Measurements from ENCODE around the gene GAB2.
A peak's percentile ranks its signal among the peaks of the same experiment; 100 is the strongest.
"Not testable (repeated sequence)": the region's sequence is repeated elsewhere in the genome, so short reads cannot be mapped to it uniquely, and the experiment has no call there.

The GAB2 gene

GRCh38 chr11:78284260-78284659, 133.4 kb downstream of the GAB2 start:
- no peak for DNase-seq

- DNase-seq: no peak
These were observed 134.8 kb downstream of the GAB2 start for GRCh38 chr11:78282821-78283220.

- DNase-seq: no peak
These were observed 136.1 kb downstream of the GAB2 start for GRCh38 chr11:78281511-78281910.

DNA sequence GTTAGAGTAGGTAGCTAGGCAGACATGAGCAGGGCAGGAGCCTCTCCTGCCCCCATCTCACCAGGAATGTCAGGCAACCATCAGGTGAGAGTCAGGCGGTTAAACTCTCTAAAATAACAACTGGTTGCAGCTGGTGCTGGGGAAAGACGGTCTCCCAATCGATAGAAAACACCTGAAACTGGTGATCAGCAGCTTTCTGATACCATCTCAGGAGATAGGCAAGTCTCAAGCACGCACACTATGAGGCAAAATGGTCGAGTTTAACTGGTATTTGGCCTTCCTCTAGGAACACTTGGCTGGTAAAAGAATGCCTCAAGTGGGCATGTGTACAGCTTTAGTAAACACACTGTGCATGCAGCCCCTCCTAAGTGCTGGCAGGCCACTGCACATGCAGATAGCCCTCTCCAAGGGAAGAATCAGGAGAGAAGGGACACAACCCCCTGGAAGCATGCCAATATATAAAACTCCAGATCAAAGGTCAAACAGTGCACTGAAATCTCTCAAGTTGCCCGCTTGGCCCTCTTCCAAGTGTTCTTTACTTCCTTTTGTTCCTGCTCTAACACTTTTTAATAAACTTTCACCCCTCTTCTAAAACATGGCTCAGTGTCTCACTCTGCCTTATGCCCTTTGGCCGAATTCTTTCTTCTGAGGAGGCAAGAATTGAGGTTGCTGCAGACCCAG, 140.2 kb downstream of the GAB2 start:
- peak in 1 of 56 donors; percentile 57 for DNase-seq

- DNase-seq: no peak
These were observed 141.3 kb downstream of the GAB2 start for GRCh38 chr11:78276311-78276710.

DNA sequence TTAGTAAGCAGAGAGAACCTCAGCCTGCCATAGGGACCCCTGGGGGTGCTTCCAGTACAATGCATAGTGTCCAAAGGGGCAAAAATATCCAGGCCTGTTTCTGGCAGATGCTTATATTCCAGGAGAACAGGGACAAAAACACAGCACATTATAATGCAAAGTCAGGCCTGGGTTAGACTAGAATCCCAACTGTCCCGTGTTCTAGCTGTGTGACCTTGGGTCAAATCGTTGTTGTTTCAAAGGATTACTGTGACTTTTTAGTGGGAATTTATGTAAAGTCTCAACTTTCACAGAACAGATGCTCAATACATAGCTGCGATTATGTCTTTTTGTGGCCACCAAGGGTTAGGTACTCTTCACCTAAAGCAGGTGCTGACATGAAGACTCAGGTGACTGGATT, 142.9 kb downstream of the GAB2 start:
- no peak for DNase-seq

DNA sequence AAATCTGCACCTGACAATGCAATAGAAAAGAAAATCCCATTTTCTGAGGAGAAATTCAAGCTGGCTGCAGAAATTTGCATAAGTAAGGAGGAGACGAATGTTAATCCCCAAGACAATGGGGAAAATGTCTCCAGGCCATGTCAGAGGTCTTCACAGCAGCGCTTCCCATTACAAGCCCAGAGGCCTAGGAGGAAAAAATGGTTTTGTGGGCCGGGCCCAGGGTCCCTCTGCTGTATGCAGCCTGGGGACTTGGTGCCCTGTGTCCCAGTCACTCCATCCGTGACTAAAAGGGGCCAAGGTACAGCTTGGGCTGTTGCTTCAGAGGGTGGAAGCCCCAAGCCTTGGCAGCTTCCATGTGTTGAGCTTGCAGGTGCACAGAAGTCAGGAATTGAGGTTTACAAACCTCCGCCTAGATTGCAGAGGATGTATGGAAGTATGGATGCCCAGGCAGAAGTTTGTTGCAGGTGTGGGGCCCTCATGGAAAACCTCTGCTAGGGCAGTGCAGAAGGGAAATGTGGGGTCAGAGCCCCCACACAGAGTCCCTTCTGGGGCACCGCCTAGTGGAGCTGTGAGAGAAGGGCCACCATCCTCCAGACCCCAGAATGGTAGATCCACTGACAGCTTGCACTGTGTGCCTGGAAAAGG, 144.9 kb downstream of the GAB2 start:
- not testable (repeated sequence) for DNase-seq

DNA sequence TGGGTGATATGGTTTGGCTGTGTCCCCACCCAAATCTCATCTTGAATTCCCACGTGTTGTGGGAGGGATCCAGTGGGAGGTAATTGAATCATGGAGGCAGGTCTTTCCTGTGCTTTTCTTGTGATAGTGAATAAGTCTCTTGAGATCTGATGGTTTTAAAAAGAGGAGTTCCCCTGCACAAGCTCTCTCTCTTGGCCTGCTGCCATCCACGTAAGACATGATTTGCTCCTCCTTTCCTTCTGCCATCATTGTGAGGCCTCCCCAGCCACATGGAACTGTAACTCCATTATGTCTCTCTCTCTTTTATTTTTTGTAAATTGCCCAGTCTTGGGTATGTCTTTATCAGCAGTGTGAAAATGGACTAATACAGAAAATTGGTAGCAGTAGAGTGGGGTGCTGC, 145.8 kb downstream of the GAB2 start:
- DNase-seq: not testable (repeated sequence)

DNA sequence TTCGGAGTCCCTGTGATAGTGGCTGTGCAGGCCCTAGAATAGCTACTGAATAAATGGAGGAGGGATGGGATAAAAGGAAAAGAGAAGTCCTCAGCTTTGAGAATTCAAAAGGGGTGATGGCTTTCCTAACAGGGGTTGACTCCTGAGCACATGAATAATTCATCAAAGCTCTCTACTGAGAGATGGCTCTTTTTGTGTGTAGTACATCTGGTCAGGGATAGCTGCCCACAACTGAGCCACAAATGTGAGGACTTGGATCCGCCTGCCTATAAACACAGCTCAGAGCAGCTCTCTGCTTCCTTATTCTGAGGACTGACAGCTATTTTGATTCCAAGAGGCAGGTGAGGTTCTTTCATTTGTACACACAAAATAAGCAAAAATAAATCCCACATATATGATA, 146.6 kb downstream of the GAB2 start:
- DNase-seq: peak in 15 of 56 donors; percentile 2 to 62 (median 16)

DNA sequence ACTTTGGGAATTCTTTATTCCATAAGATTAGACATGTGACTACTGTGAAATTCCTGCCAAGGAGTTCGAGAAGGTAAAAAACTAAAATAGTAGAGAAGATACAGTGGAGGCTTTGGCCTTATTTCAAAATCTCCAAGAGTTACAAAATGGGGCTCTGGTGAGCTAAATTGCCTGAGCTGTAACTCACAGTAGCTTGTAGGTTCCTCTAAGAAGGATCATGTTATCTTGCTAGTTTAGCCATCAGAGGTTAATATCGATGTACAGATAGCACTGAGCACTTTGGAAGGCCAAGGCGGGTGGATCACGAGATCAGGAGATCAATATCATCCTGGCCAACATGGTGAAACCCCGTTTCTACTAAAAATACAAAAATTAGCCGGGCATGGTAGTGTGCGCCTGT, 147.8 kb downstream of the GAB2 start:
- no peak for DNase-seq

- peak in 1 of 56 donors; percentile 18 for DNase-seq
These were observed 148.8 kb downstream of the GAB2 start for GRCh38 chr11:78268591-78269410.

DNA sequence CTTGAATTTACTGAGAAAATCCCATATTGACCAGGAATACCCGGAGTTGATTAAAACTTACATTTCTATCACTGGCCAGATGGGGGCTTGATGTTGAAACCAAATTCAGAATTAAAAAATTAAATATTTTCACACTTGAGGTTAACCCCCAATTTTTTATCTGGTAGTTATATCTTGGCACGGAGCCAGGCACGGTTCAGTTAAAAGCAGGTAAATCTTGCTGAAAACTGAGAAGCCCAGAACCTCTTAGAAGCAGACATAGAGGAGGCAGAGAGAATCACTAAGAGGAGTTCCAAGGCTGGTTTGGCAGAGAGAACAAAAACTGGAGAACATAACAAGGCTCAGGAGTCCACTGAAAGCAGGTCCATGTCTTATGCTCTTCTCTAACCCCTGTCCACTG, 151.2 kb downstream of the GAB2 start:
- DNase-seq: no peak

DNA sequence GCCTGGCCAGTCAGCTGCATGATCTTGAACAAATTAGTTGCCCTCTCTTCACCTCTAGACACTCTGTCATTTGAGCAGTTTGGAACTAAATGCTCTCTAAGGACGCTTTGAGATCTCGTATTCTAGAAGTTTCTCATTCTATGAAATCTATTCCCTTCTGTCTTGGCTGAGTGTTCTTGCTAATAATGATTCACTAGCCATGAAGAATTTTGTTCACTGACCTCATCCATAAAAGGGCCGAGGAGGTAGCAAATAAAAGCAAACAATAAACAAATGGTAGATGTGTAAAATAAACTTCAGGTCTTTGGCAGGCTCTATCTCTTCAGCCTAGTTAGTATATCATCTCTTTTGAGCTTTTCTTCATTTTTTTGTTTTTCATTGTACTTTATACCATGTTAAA, 152.3 kb downstream of the GAB2 start:
- DNase-seq: no peak

DNA sequence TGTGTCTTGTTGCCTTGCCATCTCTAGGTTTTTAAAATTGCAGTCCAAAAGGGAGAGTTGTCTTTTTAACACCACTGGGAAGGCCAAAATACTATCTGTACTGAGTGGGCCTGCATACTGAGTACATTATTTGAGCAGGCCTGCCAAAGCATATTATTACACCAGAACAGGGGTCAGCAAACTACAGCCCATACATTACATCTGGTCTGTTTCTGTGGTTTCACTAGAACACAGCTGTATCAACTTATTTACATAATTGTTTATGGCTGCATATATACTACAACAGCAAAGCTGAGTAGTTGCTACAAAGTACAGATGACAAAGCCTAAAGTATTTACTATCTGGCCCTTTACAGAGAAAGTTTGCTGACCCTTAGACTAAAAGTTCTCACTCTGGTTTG, 154.9 kb downstream of the GAB2 start:
- DNase-seq: no peak

DNA sequence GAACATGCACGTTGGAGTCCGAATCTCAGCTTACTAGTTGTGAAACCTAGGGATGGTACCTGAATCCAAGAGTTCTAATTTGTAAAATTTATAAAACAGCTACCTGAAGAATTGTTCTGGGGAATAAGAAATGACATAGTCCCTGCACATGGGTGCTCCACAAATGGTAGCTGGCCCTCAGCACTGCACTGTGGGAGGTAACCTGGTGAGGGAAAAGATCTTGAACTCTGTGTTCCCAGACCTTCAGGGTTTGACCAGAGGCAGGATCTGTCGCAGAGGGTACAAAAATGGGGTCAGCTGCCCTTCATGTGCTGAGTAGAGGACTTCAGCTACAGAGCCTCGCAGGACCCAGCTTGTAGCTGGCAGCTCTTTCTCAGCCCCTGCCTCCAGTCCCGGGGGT, 155.4 kb downstream of the GAB2 start:
- DNase-seq: no peak

DNA sequence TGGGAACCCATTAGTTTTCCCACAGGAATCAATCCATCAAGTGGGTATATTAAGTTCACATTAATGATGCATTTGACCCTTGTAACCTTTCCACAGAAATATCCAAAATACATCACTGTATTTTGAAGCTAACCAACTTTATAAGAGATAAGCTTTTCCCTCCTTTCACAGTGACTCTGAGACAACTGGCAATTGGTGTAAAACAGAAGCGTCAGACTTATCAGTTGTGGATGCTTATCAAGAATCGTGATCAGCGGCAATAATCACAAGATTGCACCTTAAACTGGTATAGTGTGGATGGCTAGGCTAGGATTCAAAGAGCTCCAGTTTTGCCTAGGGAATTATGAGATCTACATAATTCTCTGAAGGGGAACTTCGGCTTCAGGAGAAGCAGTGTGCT, 155.8 kb downstream of the GAB2 start:
- no peak for DNase-seq

DNA sequence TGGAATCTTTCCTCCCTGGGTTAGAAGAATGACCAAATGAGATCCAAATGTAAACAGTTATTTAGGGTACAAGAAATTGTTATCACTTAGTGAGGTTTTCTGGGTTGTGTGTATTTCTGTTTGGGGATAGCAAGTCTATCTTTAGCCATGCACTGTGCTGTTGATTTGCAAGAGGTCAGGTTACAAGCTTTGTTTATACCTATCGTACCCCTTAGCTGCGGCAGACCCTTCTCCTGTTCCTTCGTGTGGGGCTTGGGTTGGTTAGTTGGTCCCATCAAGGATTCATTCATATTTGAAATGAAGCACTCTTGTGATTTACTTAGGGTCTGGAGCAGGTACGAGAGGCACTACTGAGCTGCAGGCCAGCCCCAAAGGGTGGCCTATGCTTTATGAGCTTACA, 156.3 kb downstream of the GAB2 start:
- DNase-seq: no peak

- no peak for DNase-seq
These were observed 157.7 kb downstream of the GAB2 start for GRCh38 chr11:78259777-78260487.

DNA sequence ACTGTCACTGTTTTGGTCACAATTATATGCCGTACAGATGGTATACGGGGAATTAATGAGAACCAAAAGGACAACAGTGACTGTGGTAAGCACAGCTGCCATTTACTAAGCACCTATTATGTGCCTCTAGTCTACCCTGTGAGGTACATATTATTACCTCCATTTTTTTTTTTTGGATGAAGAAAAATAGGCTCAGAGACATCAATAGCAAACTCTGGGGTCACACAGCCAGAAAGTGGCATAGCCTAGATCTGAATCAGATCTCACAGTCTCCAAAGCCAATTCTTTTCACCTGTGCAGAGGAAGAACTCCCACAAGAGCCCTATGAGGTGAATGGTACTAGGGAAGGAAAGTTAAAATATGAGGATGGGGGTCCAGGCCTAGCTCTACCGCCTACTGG, 160.0 kb downstream of the GAB2 start:
- DNase-seq: no peak

GRCh38 chr11:78256962-78257361, 160.7 kb downstream of the GAB2 start:
- peak in 8 of 56 donors; percentile 5 to 22 (median 12) for DNase-seq

- DNase-seq: no peak
These were observed 161.7 kb downstream of the GAB2 start for GRCh38 chr11:78255919-78256318.

DNA sequence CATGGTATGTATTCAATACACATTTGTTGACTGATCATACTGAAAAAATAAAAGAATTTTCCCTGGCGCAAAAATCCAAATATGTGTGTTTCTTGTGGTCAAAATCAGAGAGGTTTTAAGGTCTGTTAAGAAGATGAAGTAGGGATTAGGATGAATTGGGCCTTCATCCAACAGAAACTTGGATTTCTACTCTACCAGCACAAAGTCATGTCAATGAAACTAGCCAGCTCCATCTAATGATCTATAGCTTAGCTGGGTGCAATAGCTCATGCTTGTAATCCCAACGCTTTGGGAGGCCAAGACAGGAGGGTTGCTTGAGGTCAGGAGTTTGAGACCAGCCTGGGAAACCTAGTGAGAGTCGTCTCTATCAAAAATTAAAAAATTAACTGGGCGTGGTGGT, 163.4 kb downstream of the GAB2 start:
- no peak for DNase-seq
